A172 (cell line): ENCODE data around the gene CCDC116. TPM values are rescaled to one million over a fixed set of nuclear protein-coding genes. Genes with fewer than 3 reads are reported as not detected.
A peak's percentile ranks its signal among the peaks of the same experiment; 100 is the strongest.
"Not testable (repeated sequence)": the region's sequence is repeated elsewhere in the genome, so short reads cannot be mapped to it uniquely, and the experiment has no call there.

Experiments used
- DNase-seq: peaks from one replicate; pipeline ENCODE4 v3.0.0-alpha.2; 2015; ENCODE audit warnings: low spot score
- total RNA-seq: library from RNA; depleted of rRNA; stranded (reverse); fragments of >200 nt; shearing (Covaris generic); gene quantifications from 2 replicates; pipeline ENCODE4 v1.2.3, GENCODE V29; 2014

The CCDC116 gene
- total RNA-seq, 1 experiment from 2014 or later = not detected

GRCh38 chr22:21652010-21652546 lies 19.5 kb downstream of the CCDC116 start:
- peak; percentile 28 for DNase-seq

- DNase-seq = no peak
Measured at GRCh38 chr22:21652547-21653545, 20.3 kb downstream of the CCDC116 start.

- DNase-seq = no peak
Measured at GRCh38 chr22:21657020-21657359, 24.4 kb downstream of the CCDC116 start.

GRCh38 chr22:21657360-21658032 lies 24.9 kb downstream of the CCDC116 start:
- DNase-seq = no peak

GRCh38 chr22:21659864-21660525 lies 27.4 kb downstream of the CCDC116 start:
- no peak for DNase-seq

GRCh38 chr22:21660904-21661303 lies 28.3 kb downstream of the CCDC116 start:
- DNase-seq = no peak

GRCh38 chr22:21661991-21662390 lies 29.4 kb downstream of the CCDC116 start:
- DNase-seq = no peak

GRCh38 chr22:21663738-21664137 lies 31.2 kb downstream of the CCDC116 start:
- DNase-seq = no peak

- no peak for DNase-seq
Measured at GRCh38 chr22:21665047-21665851, 32.7 kb downstream of the CCDC116 start.

- DNase-seq = no peak
Measured at GRCh38 chr22:21666786-21667185, 34.2 kb downstream of the CCDC116 start.

GRCh38 chr22:21669026-21669425 lies 36.5 kb downstream of the CCDC116 start:
- no peak for DNase-seq

GRCh38 chr22:21672107-21672629 lies 39.6 kb downstream of the CCDC116 start:
- DNase-seq = no peak

- no peak for DNase-seq
Measured at GRCh38 chr22:21673534-21674321, 41.2 kb downstream of the CCDC116 start.

- no peak for DNase-seq
Measured at GRCh38 chr22:21674638-21675245, 42.2 kb downstream of the CCDC116 start.

- DNase-seq = no peak
Measured at GRCh38 chr22:21677606-21678443, 45.3 kb downstream of the CCDC116 start.

- not testable (repeated sequence) for DNase-seq
Measured at GRCh38 chr22:21678842-21679241, 46.3 kb downstream of the CCDC116 start.

GRCh38 chr22:21679383-21679782 lies 46.8 kb downstream of the CCDC116 start:
- DNase-seq = no peak

- no peak for DNase-seq
Measured at GRCh38 chr22:21680830-21681565, 48.4 kb downstream of the CCDC116 start.
